ENCODE data around the gene PUS1.

PUS1 gene

GRCh38 chr12:131912518-131913274, 16.4 kb upstream of the PUS1 start:
- Histone ChIP-seq H3K4me3 (ENCODE audit: low read length) (no peak overlapping the region), H3K9ac (ENCODE audit: low read length) (no peak overlapping the region), H3K4me2 (ENCODE audit: low read length) (no peak overlapping the region), H3K27me3 (ENCODE audit: low read depth, low read length) (no peaks in the 10 kb centered on the region), H3K9me3 (ENCODE audit: insufficient read depth, low read length) (no peaks in the 10 kb centered on the region), H3K79me2 (ENCODE audit: low read length) (no peaks in the 10 kb centered on the region), H3K36me3 (replicated peaks; ENCODE audit: low read depth, low read length) (no peaks in the 10 kb centered on the region), H4K20me1 (ENCODE audit: insufficient read depth, low read length) (no peaks in the 10 kb centered on the region; the same call in 1 of the 2 replicates), H3K27ac (ENCODE audit: low read length) (no peak overlapping the region), H3K4me1 (ENCODE audit: low read length) (no peaks in the 10 kb centered on the region), H2AFZ (ENCODE audit: low read depth, low read length) (no peak overlapping the region)
- TF ChIP-seq EZH2phosphoT487 (IDR thresholded peaks at IDR 0.05; ENCODE audit: low read depth) (no peak), CTCF (IDR thresholded peaks at IDR 0.05; ENCODE audit: low read depth, low read length) (no peak)

- H3K27me3 ChIP-seq (ENCODE audit: low read depth, low read length): no peaks in the 10 kb centered on the region
- no peaks in the 10 kb centered on the region for H3K4me1 ChIP-seq (ENCODE audit: low read length)
- H3K36me3 ChIP-seq (replicated peaks; ENCODE audit: low read depth, low read length): peaks cover 2% of the 10 kb centered on the region
- no peak overlapping the region for H3K9ac ChIP-seq (ENCODE audit: low read length)
- TF ChIP-seq EZH2phosphoT487 (IDR thresholded peaks at IDR 0.05; ENCODE audit: low read depth) (no peak), CTCF (IDR thresholded peaks at IDR 0.05; ENCODE audit: low read depth, low read length) (no peak)
- H3K4me2 ChIP-seq (ENCODE audit: low read length): no peak overlapping the region
- H3K27ac ChIP-seq (ENCODE audit: low read length): no peak overlapping the region
- no peaks in the 10 kb centered on the region; the same call in 1 of the 2 replicates for H4K20me1 ChIP-seq (ENCODE audit: insufficient read depth, low read length)
- no peak overlapping the region for H3K4me3 ChIP-seq (ENCODE audit: low read length)
- no peak overlapping the region for H2AFZ ChIP-seq (ENCODE audit: low read depth, low read length)
- no peaks in the 10 kb centered on the region for H3K9me3 ChIP-seq (ENCODE audit: insufficient read depth, low read length)
- H3K79me2 ChIP-seq (ENCODE audit: low read length): no peaks in the 10 kb centered on the region
Measured at GRCh38 chr12:131913666-131914065, 15.4 kb upstream of the PUS1 start.

- Histone ChIP-seq H3K9me3 (ENCODE audit: insufficient read depth, low read length) (no peaks in the 10 kb centered on the region), H3K9ac (ENCODE audit: low read length) (no peak overlapping the region), H3K27me3 (ENCODE audit: low read depth, low read length) (no peaks in the 10 kb centered on the region), H4K20me1 (ENCODE audit: insufficient read depth, low read length) (no peaks in the 10 kb centered on the region; the same call in 1 of the 2 replicates), H3K36me3 (replicated peaks; ENCODE audit: low read depth, low read length) (peaks cover 2% of the 10 kb centered on the region), H2AFZ (ENCODE audit: low read depth, low read length) (no peak overlapping the region), H3K4me2 (ENCODE audit: low read length) (no peak overlapping the region), H3K27ac (ENCODE audit: low read length) (no peak overlapping the region), H3K4me3 (ENCODE audit: low read length) (no peak overlapping the region), H3K4me1 (ENCODE audit: low read length) (no peaks in the 10 kb centered on the region), H3K79me2 (ENCODE audit: low read length) (no peaks in the 10 kb centered on the region)
- TF ChIP-seq CTCF (IDR thresholded peaks at IDR 0.05; ENCODE audit: low read depth, low read length) (no peak), EZH2phosphoT487 (IDR thresholded peaks at IDR 0.05; ENCODE audit: low read depth) (no peak)
Measured at GRCh38 chr12:131914179-131914702, 14.8 kb upstream of the PUS1 start.

- no peaks in the 10 kb centered on the region for H3K9me3 ChIP-seq (ENCODE audit: insufficient read depth, low read length)
- H3K79me2 ChIP-seq (ENCODE audit: low read length): no peaks in the 10 kb centered on the region
- no peak overlapping the region for H2AFZ ChIP-seq (ENCODE audit: low read depth, low read length)
- H3K4me3 ChIP-seq (ENCODE audit: low read length): no peak overlapping the region
- no peaks in the 10 kb centered on the region for H3K4me1 ChIP-seq (ENCODE audit: low read length)
- H3K36me3 ChIP-seq (replicated peaks; ENCODE audit: low read depth, low read length): peaks cover 2% of the 10 kb centered on the region
- no peaks in the 10 kb centered on the region; the same call in none of the 2 replicates for H4K20me1 ChIP-seq (ENCODE audit: insufficient read depth, low read length)
- TF ChIP-seq EZH2phosphoT487 (IDR thresholded peaks at IDR 0.05; ENCODE audit: low read depth): no peak
- no peak for TF ChIP-seq CTCF (IDR thresholded peaks at IDR 0.05; ENCODE audit: low read depth, low read length)
- H3K4me2 ChIP-seq (ENCODE audit: low read length): no peak overlapping the region
- H3K27ac ChIP-seq (ENCODE audit: low read length): no peak overlapping the region
- H3K9ac ChIP-seq (ENCODE audit: low read length): no peak overlapping the region
- no peaks in the 10 kb centered on the region for H3K27me3 ChIP-seq (ENCODE audit: low read depth, low read length)
Measured at GRCh38 chr12:131915000-131915689, 13.9 kb upstream of the PUS1 start.
